ENCODE data around the gene FYN. TPM values are rescaled to one million over a fixed set of nuclear protein-coding genes. Genes with fewer than 3 reads are reported as not detected.

Gene FYN
- total RNA-seq, 1 experiment from 2014 or later, result 18.5 TPM

DNA sequence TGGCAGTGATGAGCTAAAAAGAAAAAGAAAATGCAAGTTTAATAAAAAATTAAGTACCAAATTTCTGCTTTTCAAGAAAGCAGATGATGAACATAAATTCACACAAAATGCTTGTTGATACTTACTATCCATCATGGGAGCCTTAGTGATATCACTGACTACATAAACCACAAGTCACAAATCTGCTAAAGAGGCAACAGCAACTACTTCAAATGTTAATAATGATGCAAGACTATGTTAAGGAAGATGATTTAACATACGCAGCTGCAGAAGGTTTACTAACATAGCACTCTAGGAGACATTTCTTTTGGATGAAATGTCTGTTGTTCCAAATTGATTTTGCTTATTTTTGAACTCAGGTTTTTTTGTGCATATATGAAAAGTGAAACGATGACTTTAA is 18.6 kb downstream of the FYN start (continued):
- TF ChIP-seq, protein P1, sequence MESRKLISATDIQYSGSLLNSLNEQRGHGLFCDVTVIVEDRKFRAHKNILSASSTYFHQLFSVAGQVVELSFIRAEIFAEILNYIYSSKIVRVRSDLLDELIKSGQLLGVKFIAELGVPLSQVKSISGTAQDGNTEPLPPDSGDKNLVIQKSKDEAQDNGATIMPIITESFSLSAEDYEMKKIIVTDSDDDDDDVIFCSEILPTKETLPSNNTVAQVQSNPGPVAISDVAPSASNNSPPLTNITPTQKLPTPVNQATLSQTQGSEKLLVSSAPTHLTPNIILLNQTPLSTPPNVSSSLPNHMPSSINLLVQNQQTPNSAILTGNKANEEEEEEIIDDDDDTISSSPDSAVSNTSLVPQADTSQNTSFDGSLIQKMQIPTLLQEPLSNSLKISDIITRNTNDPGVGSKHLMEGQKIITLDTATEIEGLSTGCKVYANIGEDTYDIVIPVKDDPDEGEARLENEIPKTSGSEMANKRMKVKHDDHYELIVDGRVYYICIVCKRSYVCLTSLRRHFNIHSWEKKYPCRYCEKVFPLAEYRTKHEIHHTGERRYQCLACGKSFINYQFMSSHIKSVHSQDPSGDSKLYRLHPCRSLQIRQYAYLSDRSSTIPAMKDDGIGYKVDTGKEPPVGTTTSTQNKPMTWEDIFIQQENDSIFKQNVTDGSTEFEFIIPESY (IDR thresholded peaks at IDR 0.05; ENCODE audit: extremely low read depth, insufficient replicate concordance, low read length), result no peak

DNA sequence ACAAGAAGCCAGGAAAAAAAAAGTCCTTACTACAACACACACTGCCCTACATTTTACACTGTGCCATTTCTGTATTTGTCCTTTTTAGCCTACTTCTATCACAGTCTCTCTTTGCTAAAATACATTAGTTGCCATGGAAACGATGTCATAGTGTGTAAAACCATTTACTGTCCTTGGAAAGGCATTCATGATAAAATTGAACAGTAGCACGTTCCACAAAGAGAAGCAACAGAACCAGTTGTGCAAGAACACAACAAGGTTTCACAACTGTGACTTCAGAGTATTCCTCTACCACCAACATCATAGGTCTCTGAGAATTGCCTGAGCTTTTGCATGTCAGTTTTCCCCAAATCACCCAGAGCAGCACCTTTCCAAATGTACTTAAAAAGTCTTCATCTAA is 20.5 kb downstream of the FYN start:
- DNase-seq (ENCODE audit: low read depth, low spot score), result no peak

More for the DNA sequence above, 20.5 kb downstream of the FYN start:
- Histone ChIP-seq H3K27ac (ENCODE audit: low read depth, low read length) (no peak overlapping the region), H3K27me3 (ENCODE audit: insufficient read depth, low read length) (0 out of 2 replicates have a peak, but pooled peaks cover 5% of the 10 kb centered on the region), H3K4me2 (ENCODE audit: low read length) (no peak overlapping the region), H3K9ac (ENCODE audit: low read length) (no peak overlapping the region), H3K36me3 (ENCODE audit: control insufficient read depth in 1 of 2, insufficient read depth in 2 of 2, low read length in 2 of 2) (no peaks in the 10 kb centered on the region), H3K9me3 (ENCODE audit: control insufficient read depth in 1 of 2, insufficient read depth in 1 of 2, low read depth in 1 of 2, low read length in 2 of 2) (no peaks in the 10 kb centered on the region), H3K79me2 (ENCODE audit: insufficient read depth, low read length) (no peaks in the 10 kb centered on the region), H3K4me1 (ENCODE audit: control insufficient read depth in 1 of 2, insufficient read depth in 2 of 2, low read length in 2 of 2) (no peaks in the 10 kb centered on the region), H3K9me2 (ENCODE audit: insufficient read depth) (no peaks in the 10 kb centered on the region), H3K4me3 (replicated peaks in 1 of 2; ENCODE audit: low read depth in 1 of 2, low read length in 2 of 2) (no peak overlapping the region), H4K20me1 (ENCODE audit: insufficient read depth) (no peaks in the 10 kb centered on the region), H2AFZ (ENCODE audit: low read depth, low read length, poor library complexity, severe bottlenecking) (no peak overlapping the region)
- no TSS peak for BruUV-seq (replicated peaks)
- intact Hi-C loops (cut with micrococcal nuclease), result no loop called here
- ChIA-PET POLR2A (no interaction called here), CTCF (no interaction called here), RAD21 (ENCODE audit: low non-redundant PET in 1 of 2, low total read pairs in 2 of 2, uncharacterized antibody in 2 of 2, unreplicated experiment in 2 of 2) (no interaction called here)
- no peak for ATAC-seq
- TF ChIP-seq, protein P2, sequence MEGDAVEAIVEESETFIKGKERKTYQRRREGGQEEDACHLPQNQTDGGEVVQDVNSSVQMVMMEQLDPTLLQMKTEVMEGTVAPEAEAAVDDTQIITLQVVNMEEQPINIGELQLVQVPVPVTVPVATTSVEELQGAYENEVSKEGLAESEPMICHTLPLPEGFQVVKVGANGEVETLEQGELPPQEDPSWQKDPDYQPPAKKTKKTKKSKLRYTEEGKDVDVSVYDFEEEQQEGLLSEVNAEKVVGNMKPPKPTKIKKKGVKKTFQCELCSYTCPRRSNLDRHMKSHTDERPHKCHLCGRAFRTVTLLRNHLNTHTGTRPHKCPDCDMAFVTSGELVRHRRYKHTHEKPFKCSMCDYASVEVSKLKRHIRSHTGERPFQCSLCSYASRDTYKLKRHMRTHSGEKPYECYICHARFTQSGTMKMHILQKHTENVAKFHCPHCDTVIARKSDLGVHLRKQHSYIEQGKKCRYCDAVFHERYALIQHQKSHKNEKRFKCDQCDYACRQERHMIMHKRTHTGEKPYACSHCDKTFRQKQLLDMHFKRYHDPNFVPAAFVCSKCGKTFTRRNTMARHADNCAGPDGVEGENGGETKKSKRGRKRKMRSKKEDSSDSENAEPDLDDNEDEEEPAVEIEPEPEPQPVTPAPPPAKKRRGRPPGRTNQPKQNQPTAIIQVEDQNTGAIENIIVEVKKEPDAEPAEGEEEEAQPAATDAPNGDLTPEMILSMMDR (IDR thresholded peaks at IDR 0.05 in 2 of 3, conservative IDR thresholded peaks at IDR 0.05 in 1 of 3; ENCODE audit: borderline replicate concordance in 1 of 3, insufficient read depth in 1 of 3, low read depth in 2 of 3, low read length in 2 of 3), result no peak
- TF ChIP-seq ZFX (IDR thresholded peaks at IDR 0.05) (no peak), YY1 (IDR thresholded peaks at IDR 0.05; ENCODE audit: extremely low read depth, insufficient replicate concordance, low read depth, low read length) (no peak), SRF (IDR thresholded peaks at IDR 0.05; ENCODE audit: low read depth) (no peak), EZH2phosphoT487 (IDR thresholded peaks at IDR 0.05; ENCODE audit: borderline replicate concordance) (no peak), RAD21 (IDR thresholded peaks at IDR 0.05; ENCODE audit: low read depth) (no peak)
- TF ChIP-seq, protein P3, sequence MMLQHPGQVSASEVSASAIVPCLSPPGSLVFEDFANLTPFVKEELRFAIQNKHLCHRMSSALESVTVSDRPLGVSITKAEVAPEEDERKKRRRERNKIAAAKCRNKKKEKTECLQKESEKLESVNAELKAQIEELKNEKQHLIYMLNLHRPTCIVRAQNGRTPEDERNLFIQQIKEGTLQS (IDR thresholded peaks at IDR 0.05), result no peak
- TF ChIP-seq, protein P4, sequence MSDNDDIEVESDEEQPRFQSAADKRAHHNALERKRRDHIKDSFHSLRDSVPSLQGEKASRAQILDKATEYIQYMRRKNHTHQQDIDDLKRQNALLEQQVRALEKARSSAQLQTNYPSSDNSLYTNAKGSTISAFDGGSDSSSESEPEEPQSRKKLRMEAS (IDR thresholded peaks at IDR 0.05), result no peak
- TF ChIP-seq, protein P1 (IDR thresholded peaks at IDR 0.05; ENCODE audit: extremely low read depth, insufficient replicate concordance, low read length), result no peak
